NCI-H1048 (cell line): ENCODE measurements around the gene ABCC9.
"Not testable (repeated sequence)": the region's sequence is repeated elsewhere in the genome, so short reads cannot be mapped to it uniquely, and the experiment has no call there.

Experiments used
- DNase-seq: peaks from one replicate; lab custom pipeline; 2025; lab: John Stamatoyannopoulos, UW

ABCC9 gene

GRCh38 chr12:21814814-21815213 is 126.4 kb downstream of the ABCC9 start:
- no peak for DNase-seq

GRCh38 chr12:21814327-21814726 is 126.9 kb downstream of the ABCC9 start:
- no peak for DNase-seq

- no peak for DNase-seq
Observed at GRCh38 chr12:21813751-21814150, 127.5 kb downstream of the ABCC9 start.

GRCh38 chr12:21813125-21813524 is 128.1 kb downstream of the ABCC9 start:
- no peak for DNase-seq

GRCh38 chr12:21812340-21812739 is 128.9 kb downstream of the ABCC9 start:
- not testable (repeated sequence) for DNase-seq

- no peak for DNase-seq
Observed at GRCh38 chr12:21809100-21809499, 132.1 kb downstream of the ABCC9 start.

- no peak for DNase-seq
Observed at GRCh38 chr12:21806255-21806654, 135.0 kb downstream of the ABCC9 start.

- DNase-seq = no peak
Observed at GRCh38 chr12:21801522-21802288, 139.5 kb downstream of the ABCC9 start.

- DNase-seq = no peak
Observed at GRCh38 chr12:21800011-21800410, 141.2 kb downstream of the ABCC9 start.

- DNase-seq = no peak
Observed at GRCh38 chr12:21797539-21797938, 143.7 kb downstream of the ABCC9 start.

GRCh38 chr12:21795648-21796328 is 145.4 kb downstream of the ABCC9 start:
- DNase-seq = no peak

GRCh38 chr12:21794807-21795595 is 146.2 kb downstream of the ABCC9 start:
- DNase-seq = not testable (repeated sequence)

- not testable (repeated sequence) for DNase-seq
Observed at GRCh38 chr12:21789687-21790086, 151.5 kb downstream of the ABCC9 start.

- DNase-seq = no peak
Observed at GRCh38 chr12:21788089-21788983, 152.9 kb downstream of the ABCC9 start.

- DNase-seq = no peak
Observed at GRCh38 chr12:21786041-21786531, 155.1 kb downstream of the ABCC9 start.

GRCh38 chr12:21782723-21783122 is 158.5 kb downstream of the ABCC9 start:
- not testable (repeated sequence) for DNase-seq

- no peak for DNase-seq
Observed at GRCh38 chr12:21780786-21781185, 160.4 kb downstream of the ABCC9 start.

GRCh38 chr12:21776175-21776574 is 165.1 kb downstream of the ABCC9 start:
- DNase-seq = no peak

- DNase-seq = no peak
Observed at GRCh38 chr12:21775133-21775820, 165.9 kb downstream of the ABCC9 start.

- DNase-seq = no peak
Observed at GRCh38 chr12:21774358-21775132, 166.7 kb downstream of the ABCC9 start, which contains the start of gene KCNJ8. Gene KCNJ8 (minus strand): TSS chr12:21774706. CDS start chr12:21773616, 1,090 bp downstream.
